GM15510 (cell line): Measurements from ENCODE around the gene MAPK10.

Experiments used
- POLR2A ChIP-seq: IDR thresholded peaks from 3 replicates; pipeline ENCODE4 v1.6.1; 2011; ENCODE audit warnings: borderline replicate concordance; ENCODE audit not compliant: insufficient read length; ENCODE audit errors: extremely low read depth

The MAPK10 gene

DNA sequence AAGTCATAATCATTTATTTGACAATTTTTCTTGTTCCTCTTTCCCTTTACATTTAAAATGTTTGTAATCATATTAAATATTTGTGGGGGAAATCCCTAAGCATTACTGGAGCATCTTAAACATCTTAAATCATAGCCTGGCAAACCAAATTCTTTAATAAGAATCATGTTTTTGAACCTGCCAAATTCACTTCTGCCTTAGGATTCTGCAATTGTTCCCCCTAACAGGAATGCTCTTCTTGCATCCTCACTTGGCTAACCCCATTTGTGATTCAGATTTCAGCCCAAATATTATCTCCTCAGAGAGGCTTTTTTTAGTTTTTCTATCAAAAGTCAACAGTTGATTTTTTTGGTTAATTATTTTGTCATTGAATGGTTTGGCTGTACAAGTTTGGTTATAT is 241.1 kb downstream of the MAPK10 start:
- no peak for TF ChIP-seq POLR2A

DNA sequence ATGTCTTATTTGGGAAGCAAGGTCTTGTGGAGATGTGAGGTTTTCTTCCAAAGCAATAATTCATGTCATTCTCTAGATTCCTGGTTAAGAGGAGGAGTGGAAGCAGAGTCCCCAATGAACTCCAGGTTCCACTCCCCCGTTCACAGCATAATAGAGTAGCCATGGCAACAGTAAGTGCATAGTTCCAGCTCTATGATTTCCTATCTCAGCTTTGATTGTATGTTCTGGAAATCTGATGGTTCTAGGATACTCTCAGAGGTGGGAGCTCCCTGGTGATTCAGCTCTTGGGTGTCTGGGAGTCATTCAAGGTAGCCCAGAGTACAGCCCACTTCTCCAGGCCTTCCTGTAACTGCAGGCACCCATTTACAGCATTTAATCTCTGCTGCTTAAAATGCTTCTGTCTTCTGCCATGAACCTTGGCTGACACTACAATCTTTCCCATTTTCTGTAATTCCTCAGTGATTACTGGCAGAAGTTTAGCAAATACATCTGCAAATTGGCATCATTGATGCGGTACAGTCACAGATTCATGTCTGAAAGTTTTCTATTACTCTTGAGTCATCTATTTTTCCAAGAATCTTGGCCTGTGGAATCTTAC is 242.0 kb downstream of the MAPK10 start:
- TF ChIP-seq POLR2A = no peak

DNA sequence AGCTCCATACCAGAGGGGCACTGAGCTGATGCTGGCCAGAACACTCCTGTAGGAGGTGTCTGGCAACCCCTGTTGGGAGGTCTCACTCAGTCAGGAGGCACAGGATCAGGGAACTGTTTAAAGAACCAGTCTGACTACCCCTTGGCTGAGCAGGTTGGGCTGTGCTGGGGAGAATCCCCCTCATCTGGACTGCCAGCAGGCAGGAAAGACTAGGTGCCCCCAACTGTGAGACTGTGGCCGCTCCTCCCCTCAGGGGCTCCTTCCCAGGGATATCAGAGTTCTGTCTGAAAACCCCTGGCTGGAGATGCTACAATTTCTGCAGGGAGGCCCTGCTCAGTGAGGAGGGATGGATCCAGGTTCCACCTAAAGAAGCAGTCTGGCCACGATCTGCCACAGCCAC is 245.3 kb downstream of the MAPK10 start:
- no peak for TF ChIP-seq POLR2A

DNA sequence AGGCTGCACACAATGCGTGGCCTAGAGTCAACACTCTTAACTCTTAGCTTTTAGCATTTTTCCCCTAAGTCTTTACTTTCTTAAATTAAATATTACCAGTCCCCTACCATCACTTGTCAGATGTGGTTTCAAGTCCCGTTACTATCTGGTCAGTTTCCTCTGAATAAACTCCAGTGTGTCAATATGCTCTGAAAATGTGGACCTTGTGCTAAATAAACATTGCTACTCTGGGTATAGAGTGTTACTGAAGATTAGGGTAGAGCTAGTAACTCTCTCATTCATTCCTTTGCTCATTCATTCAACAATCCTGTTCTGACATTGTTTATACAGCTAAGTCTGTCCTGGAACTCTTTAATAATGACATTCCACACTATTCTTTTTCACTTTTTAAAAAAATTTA is 251.0 kb downstream of the MAPK10 start:
- TF ChIP-seq POLR2A = no peak

DNA sequence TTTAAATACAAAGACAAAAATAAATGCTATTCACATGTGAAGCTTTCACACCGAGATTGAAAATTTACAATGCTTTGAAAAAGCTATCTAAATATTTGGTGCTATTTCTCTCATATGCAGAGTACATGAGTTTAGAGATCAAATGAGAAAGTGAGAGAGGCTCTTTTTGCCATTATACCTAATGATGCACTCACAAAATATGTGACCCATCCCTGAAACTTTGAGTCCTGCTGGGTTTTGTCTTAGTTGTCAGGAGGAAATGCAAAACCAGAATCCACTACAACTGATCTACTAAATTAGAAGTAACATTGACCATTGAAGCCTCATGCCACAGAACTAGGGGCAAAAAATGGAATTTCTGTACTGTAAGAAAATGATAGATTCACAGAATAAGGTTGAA is 251.7 kb downstream of the MAPK10 start:
- no peak for TF ChIP-seq POLR2A

DNA sequence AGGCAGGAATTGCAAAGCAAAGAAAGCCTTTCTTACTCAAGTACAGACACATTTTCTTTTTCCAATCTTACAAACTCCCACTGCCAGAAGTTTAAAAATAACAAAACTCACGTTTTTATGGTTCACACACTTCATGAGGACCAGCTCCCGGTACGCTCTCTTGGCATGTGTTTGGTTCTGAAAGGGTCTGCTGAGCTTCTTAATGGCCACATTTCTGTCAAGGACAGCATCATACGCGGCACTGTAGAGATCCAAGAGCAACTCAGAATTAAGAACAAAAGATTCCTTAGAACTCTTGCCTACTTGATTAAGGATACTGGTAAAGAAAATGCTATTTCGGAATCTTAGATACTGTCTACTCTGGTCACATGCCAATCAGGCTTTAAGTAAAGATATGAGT is 252.7 kb downstream of the MAPK10 start:
- no peak for TF ChIP-seq POLR2A

DNA sequence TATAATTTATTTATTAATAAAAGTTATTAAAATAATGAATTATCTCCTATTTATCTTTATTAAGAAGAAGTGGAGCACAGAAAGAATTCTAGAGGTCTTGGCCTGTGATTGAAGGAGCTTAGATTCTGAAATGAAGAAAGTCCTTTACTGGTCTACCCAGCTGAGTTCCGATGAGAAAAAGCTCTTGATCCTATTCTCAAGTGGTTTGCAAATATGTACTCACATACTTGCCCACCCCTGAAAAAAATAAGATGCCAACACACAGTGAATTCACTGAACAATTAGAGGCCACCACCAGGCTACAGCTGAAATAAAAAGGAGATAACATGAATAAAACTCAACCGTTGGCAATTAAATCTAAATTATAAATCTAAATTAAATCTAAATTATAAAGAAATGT is 253.4 kb downstream of the MAPK10 start:
- no peak for TF ChIP-seq POLR2A

DNA sequence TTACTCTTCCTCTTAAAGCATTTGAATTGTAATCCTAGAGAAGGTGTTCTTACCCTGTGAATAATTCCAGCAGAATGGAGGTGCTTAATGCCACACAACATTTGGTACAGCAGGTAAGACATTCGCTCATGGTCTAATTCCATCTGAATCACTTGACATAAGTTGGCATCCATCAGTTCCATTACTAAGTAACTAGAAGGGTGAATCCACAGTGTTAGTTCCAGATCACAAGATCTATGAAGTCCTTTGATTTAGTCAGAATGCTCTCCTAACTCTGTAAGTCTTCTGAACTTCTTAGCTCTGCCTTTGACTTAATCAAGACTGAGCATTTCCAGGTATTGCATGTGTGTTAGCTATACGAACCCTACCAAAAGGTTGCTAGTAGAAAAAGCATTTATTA is 258.0 kb downstream of the MAPK10 start:
- no peak for TF ChIP-seq POLR2A

DNA sequence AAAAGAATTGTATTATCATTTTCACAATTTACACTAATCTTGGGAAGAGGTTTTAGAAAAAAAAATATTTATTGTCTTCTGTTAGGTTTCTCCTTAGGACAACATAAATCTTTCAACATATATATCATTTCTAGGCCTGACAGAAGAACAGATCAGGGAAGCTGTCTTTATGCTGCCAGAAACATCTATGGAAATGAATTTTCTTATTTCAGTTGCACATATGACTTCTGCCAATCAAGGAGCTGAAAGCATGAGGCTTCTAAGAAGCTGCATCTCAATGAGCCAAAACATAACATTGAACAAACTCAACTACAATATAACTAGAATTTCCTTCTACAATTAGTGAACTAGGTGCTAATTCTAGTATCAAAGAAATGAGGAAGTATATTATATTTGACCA is 258.4 kb downstream of the MAPK10 start:
- TF ChIP-seq POLR2A = no peak

DNA sequence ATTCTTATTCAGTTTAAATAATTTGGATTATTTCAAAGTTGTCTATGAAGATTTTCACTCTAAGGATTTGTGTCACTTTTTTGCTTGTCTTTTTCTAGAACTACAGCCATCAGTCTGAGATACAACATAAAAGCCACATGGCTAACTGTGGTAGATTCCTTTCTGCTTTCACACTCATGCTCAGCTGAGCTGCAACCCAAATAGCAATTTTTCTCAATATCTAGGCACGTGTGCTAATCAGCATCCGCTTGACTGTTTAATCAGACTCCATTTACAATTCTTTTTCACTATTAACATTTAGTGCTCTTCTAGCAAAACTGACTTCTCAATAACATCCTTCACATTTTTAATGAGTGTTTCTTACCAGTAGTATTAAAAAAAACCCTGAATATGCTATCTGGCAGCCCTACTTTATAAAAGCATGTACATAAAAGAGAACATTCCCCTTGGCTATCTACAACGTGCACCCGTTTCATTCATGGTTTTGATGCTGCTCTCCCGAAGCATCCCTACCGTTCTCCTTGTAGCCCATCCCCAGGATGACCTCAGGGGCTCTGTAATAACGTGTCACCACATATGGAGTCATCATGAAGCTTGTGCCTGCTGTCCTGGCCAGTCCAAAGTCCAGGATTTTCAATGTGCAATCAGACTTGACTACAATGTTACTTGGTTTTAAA is 259.2 kb downstream of the MAPK10 start:
- no peak for TF ChIP-seq POLR2A

DNA sequence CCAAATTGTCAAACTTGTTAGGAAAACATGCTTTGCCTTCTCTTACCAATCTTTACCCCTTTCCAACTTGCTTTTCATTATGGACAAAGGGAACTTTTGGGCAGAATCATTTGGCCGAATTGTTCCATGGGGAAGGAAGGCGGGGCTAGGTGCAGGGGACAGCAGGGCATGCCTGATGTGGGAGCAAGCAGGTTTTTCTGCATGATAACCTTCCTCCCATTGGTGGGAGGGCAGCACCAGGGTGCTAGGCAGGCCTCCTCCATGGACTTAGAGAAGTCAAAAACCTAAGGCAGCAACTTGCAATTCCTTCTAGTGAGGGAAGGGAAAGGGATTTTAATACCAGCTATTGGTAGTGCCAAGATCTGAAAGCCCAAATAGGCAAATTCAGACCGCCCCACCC is 260.5 kb downstream of the MAPK10 start:
- no peak for TF ChIP-seq POLR2A

DNA sequence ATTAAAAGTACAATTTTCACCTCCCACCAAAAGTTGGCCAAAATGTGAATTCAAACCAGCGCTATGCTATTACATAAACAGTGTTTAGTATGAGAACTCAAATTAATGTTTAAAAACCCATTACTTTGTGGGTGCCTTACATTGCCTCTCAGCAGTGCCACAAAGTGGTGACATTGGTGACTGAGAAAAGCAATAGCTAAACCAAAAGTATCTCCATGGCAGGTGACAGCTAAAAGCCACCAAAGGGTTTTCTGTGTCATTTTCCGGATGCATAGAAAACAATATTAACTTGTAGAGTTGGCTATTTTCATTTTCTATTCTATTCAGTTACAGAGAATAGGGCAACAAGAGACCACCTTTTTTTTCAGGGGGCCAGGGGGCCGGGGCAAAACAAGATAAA is 261.2 kb downstream of the MAPK10 start:
- no peak for TF ChIP-seq POLR2A

DNA sequence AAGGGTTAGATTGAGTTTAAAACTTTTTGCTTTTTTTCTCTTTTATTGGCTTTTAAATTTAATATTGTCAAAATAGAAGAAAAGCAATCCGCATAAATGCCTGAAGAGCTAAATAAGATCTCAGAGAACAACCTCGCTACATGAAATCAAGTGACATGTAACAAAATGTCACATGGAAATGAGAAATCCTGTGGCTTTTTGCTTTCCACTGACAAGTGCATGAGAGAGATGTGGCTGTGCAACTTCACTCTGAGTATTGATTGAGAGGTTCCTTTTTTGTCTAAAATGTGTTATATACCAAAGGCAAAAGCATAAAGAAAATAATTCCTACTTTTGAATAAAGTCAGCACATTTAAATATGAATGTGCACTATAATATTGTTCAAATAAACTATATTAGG is 263.5 kb downstream of the MAPK10 start:
- no peak for TF ChIP-seq POLR2A

DNA sequence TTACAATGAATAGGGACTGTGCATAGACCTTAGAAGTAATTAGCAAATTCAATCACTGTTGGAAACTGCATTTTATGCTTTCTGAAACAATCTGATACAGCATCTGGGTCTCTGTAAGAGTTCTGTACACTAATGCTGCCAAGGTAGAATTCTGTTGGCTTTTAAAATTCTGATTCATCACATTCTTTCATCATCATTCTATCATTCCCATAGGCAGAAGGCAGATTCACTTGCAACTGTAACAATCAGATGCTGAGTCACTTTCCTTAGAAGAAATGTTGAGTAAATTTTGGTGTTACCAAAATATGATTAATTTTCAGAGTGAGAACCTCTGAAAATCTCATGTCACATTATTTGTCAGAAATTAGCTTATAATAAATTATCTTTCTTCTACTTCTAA is 267.2 kb downstream of the MAPK10 start:
- TF ChIP-seq POLR2A = no peak

DNA sequence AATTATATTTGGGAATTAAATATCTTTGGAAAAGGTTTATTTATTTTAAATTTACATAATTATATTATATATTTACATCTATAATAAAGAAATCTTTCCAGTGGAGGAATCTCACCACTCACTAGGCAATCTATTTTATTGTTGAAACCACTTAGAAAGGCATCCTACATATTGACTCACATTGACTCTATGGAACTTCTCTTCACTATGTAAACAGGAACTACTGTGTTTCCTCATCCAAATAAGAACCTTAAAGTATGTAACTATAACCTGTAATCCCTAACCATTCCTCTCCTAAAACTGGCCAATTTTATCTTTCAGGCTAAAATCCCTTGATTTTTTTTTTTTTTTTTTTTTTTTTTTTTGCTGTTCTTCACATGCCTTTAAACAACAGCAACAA is 268.7 kb downstream of the MAPK10 start:
- no peak for TF ChIP-seq POLR2A

DNA sequence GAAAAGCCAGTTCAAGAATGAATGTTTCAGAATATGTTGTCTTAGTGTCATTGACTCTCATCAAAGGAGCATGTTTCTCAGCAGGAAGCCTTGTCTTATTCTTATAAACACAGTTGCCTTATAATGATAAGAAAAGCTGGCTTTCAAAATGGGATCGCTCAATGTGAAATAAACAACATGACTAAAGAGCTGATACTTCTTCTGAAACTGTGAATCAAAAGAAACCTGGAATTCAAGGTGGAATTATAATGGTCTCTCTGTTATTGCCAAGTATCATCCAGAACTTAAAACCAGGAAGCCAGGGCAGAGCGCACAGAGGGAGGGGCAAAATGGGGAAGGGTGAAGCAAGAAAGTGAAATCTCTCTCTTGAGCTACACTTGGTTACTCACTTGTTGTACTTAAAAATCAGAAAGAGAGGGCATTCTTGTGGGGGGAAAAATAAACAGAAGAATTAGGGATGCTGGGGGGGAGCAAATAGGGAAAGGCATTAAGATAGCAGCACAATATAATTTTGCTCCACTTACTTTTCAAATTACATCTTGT is 270.0 kb downstream of the MAPK10 start:
- TF ChIP-seq POLR2A = no peak
